Breast epithelium (tissue), 4 donors: ENCODE data around the gene SYTL1. TPM values are rescaled to one million over a fixed set of nuclear protein-coding genes. Genes with fewer than 3 reads are reported as not detected.

Experiments used
- DNase-seq, 2 donors: peaks; one replicate each; pipeline ENCODE4 v3.0.0-alpha.2; 2019; ENCODE audit warnings: low spot score in 2 of 2
- H3K27ac ChIP-seq, 2 donors: fragments of 200-600 bp; sonication (generic) in 1 of 2; one replicate each; pipeline ENCODE4 v1.5.1; 2016 to 2019; ENCODE audit warnings: mild to moderate bottlenecking in 1 of 2
- H3K27me3 ChIP-seq, 2 donors: fragments of 200-600 bp; sonication (generic) in 1 of 2; one replicate each; pipeline versions ENCODE4 v1.5.1 to v1.6.0; 2017 to 2019; ENCODE audit warnings: control low read depth in 1 of 2, mild to moderate bottlenecking in 1 of 2
- H3K36me3 ChIP-seq: fragments of 200-600 bp; one replicate; pipeline ENCODE4 v1.5.1; 2019
- H3K4me1 ChIP-seq, 2 donors: fragments of 200-600 bp; sonication (generic); one replicate each; pipeline ENCODE4 v1.5.1; 2016 to 2019; ENCODE audit warnings: control low read depth in 1 of 2
- H3K4me3 ChIP-seq, 3 donors: fragments of 200-600 bp; sonication (generic); 1 replicate in 2 of 3; 2 replicates in 1 of 3; pipeline ENCODE4 v1.5.1; 2016 to 2019; ENCODE audit warnings: mild to moderate bottlenecking in 3 of 3, moderate library complexity in 2 of 3
- H3K9me3 ChIP-seq, 2 donors: fragments of 200-600 bp; sonication (generic) in 1 of 2; one replicate each; pipeline ENCODE4 v1.5.1; 2016 to 2019; ENCODE audit warnings: control low read depth in 1 of 2
- CTCF ChIP-seq, 3 donors: fragments of 450-650 bp; IDR thresholded peaks; one replicate each; pipeline ENCODE4 v1.5.1; 2016 to 2017; ENCODE audit warnings: antibody characterized with exemption in 3 of 3, mild to moderate bottlenecking in 3 of 3, moderate library complexity in 3 of 3
- POLR2A ChIP-seq: fragments of 450-650 bp; IDR thresholded peaks from one replicate; pipeline ENCODE4 v1.6.1; 2016; ENCODE audit warnings: antibody characterized with exemption, mild to moderate bottlenecking, moderate library complexity
- POLR2AphosphoS5 ChIP-seq, 3 donors: sonication (generic); formaldehyde crosslinking; IDR thresholded peaks; one replicate each; pipeline ENCODE4 v1.6.1; 2017; ENCODE audit warnings: antibody characterized with exemption in 3 of 3
- intact Hi-C: fragments of 100-400 bp; cut with DNase I; formaldehyde crosslinking; loops from one replicate; pipeline ENCODE4 v1.15.1; 2023; ENCODE audit warnings: low total_unique reads
- total RNA-seq, 3 donors: library from RNA; depleted of rRNA; stranded (reverse); fragments of >200 nt; gene quantifications; one replicate each; pipeline ENCODE4 v1.1.0, GENCODE V29; 2016

SYTL1 gene
- total RNA-seq, 3 donors from 2014 or later: 0.96 to 33.1 (median 22.3) TPM

GRCh38 chr1:27353629-27354028 lies 11.8 kb downstream of the SYTL1 start:
- H3K4me3 ChIP-seq: no peak overlapping the region
- no peak overlapping the region for H3K27ac ChIP-seq
- H3K27me3 ChIP-seq: no peaks in the 10 kb centered on the region
- no peaks in the 10 kb centered on the region for H3K36me3 ChIP-seq
- TF ChIP-seq POLR2AphosphoS5 (IDR thresholded peaks at IDR 0.05) (no peak), POLR2A (no peak), CTCF (IDR thresholded peaks at IDR 0.05) (no peak)
- peaks cover 0 to 4% of the 10 kb centered on the region in 2 donors for H3K4me1 ChIP-seq
- intact Hi-C loops: no loop called here
- no peaks in the 10 kb centered on the region for H3K9me3 ChIP-seq
- DNase-seq: no peak

- Histone ChIP-seq H3K27ac (no peak overlapping the region), H3K4me1 (no peaks in the 10 kb centered on the region), H3K9me3 (no peaks in the 10 kb centered on the region), H3K36me3 (no peaks in the 10 kb centered on the region), H3K27me3 (no peaks in the 10 kb centered on the region), H3K4me3 (no peak overlapping the region)
- intact Hi-C loops: no loop called here
- TF ChIP-seq POLR2AphosphoS5 (IDR thresholded peaks at IDR 0.05): no peak
- no peak for TF ChIP-seq POLR2A
- TF ChIP-seq CTCF (IDR thresholded peaks at IDR 0.05): no peak
- no peak for DNase-seq
Measured at GRCh38 chr1:27355683-27356082, 13.9 kb downstream of the SYTL1 start.

- DNase-seq: no peak
- H3K36me3 ChIP-seq: no peaks in the 10 kb centered on the region
- no peak overlapping the region for H3K27ac ChIP-seq
- TF ChIP-seq POLR2AphosphoS5 (IDR thresholded peaks at IDR 0.05) (no peak), CTCF (IDR thresholded peaks at IDR 0.05) (no peak), POLR2A (no peak)
- no peaks in the 10 kb centered on the region for H3K4me1 ChIP-seq
- no peaks in the 10 kb centered on the region for H3K27me3 ChIP-seq
- intact Hi-C loops: no loop called here
- no peaks in the 10 kb centered on the region for H3K9me3 ChIP-seq
- no peak overlapping the region for H3K4me3 ChIP-seq
Measured at GRCh38 chr1:27356277-27356618, 14.4 kb downstream of the SYTL1 start.

GRCh38 chr1:27356619-27357280 lies 14.9 kb downstream of the SYTL1 start:
- Histone ChIP-seq H3K27me3 (no peaks in the 10 kb centered on the region), H3K4me1 (no peaks in the 10 kb centered on the region), H3K4me3 (peak overlapping the region in 1 of 3 donors; percentile 44), H3K36me3 (no peaks in the 10 kb centered on the region), H3K27ac (peak overlapping the region; percentile 10 to 52), H3K9me3 (no peaks in the 10 kb centered on the region)
- DNase-seq: no peak
- intact Hi-C loops: no loop called here
- no peak for TF ChIP-seq POLR2AphosphoS5 (IDR thresholded peaks at IDR 0.05)
- no peak for TF ChIP-seq POLR2A
- no peak for TF ChIP-seq CTCF (IDR thresholded peaks at IDR 0.05)

GRCh38 chr1:27357281-27358037 lies 15.6 kb downstream of the SYTL1 start:
- intact Hi-C loops: no loop called here
- peak; percentile 65 to 83 for DNase-seq
- Histone ChIP-seq H3K4me1 (no peaks in the 10 kb centered on the region), H3K4me3 (peak overlapping the region in 2 of 3 donors; percentile 3 to 44), H3K27me3 (no peaks in the 10 kb centered on the region), H3K9me3 (no peaks in the 10 kb centered on the region), H3K27ac (peak overlapping the region; percentile 10 to 52), H3K36me3 (no peaks in the 10 kb centered on the region)
- peak in 1 of 3 donors; percentile 16 for TF ChIP-seq POLR2AphosphoS5 (IDR thresholded peaks at IDR 0.05)
- peak; percentile 94 to 97 (median 96) for TF ChIP-seq CTCF (IDR thresholded peaks at IDR 0.05)
- TF ChIP-seq POLR2A: no peak
